ENCODE data around the gene CTSW.

DNA sequence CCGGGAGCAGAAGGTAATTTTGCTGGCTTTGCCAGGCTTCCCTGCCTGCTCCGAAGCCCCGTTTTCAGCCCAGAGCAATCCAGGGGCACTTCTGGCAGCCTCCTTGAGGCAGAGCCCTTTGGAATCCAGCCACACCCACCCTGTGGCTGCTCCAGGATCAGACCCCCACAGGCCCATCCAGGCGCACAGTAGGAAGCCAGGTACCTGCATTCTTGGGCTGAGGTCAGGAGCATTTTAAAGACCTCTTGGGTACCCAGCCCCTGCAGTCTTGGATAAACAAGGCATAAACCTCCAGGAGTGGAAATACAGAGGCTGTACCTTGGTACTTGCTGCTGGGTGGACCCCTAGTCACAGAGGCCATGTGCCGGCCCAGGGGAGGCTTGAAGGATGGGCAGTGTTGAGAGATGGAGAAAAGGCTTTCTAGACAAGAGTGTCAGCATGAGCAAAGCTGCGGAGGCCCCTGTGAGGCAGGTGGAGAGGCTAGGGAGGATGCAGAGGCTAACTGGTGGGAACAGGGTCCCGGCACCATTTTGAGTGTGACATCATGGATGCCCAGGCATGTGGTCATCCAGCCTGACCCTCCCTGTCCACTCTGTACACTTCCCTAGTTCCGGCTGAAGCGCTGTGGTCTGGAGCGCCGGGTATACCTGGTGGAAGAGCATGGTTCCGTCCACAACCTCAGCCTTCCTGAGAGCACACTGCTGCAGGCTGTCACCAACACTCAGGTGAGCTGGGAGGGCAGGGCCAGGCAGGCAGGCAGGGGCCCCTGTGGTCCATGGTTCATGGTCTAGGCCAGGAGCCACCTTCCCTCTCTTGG, 15.5 kb upstream of the CTSW start:
- no peak for TF ChIP-seq EMX1 (CRISPR knock-in tag; IDR thresholded peaks at IDR 0.05)
- TF ChIP-seq, protein P1, sequence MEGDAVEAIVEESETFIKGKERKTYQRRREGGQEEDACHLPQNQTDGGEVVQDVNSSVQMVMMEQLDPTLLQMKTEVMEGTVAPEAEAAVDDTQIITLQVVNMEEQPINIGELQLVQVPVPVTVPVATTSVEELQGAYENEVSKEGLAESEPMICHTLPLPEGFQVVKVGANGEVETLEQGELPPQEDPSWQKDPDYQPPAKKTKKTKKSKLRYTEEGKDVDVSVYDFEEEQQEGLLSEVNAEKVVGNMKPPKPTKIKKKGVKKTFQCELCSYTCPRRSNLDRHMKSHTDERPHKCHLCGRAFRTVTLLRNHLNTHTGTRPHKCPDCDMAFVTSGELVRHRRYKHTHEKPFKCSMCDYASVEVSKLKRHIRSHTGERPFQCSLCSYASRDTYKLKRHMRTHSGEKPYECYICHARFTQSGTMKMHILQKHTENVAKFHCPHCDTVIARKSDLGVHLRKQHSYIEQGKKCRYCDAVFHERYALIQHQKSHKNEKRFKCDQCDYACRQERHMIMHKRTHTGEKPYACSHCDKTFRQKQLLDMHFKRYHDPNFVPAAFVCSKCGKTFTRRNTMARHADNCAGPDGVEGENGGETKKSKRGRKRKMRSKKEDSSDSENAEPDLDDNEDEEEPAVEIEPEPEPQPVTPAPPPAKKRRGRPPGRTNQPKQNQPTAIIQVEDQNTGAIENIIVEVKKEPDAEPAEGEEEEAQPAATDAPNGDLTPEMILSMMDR (IDR thresholded peaks at IDR 0.05), result no peak
- no peak for TF ChIP-seq RELA (CRISPR knock-in tag; IDR thresholded peaks at IDR 0.05; ENCODE audit: borderline replicate concordance)
- TF ChIP-seq, protein P2, sequence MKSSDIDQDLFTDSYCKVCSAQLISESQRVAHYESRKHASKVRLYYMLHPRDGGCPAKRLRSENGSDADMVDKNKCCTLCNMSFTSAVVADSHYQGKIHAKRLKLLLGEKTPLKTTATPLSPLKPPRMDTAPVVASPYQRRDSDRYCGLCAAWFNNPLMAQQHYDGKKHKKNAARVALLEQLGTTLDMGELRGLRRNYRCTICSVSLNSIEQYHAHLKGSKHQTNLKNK (CRISPR knock-in tag; IDR thresholded peaks at IDR 0.05), result no peak
